ENCODE data around the gene RPUSD1.

DNA sequence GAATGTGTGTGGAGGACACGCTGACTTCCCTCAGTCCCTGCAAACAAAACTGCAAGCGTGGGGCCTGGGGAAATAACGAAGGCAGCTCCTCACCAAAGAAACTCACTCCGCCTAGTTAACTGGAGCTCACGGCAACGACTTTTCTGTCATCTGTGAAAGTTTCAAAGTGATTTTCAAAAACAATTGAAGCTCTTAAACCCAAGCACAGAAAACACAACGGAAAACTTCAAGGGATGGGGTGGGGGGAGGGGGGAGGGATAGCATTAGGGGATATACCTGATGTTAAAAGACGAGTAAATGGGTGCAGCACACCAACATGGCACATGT is 15.5 kb upstream of the RPUSD1 start:
- no peak for TF ChIP-seq EZH2 (IDR thresholded peaks at IDR 0.05; ENCODE audit: borderline replicate concordance, low read depth, low read length, poor library complexity, severe bottlenecking)
- TF ChIP-seq, protein P1, sequence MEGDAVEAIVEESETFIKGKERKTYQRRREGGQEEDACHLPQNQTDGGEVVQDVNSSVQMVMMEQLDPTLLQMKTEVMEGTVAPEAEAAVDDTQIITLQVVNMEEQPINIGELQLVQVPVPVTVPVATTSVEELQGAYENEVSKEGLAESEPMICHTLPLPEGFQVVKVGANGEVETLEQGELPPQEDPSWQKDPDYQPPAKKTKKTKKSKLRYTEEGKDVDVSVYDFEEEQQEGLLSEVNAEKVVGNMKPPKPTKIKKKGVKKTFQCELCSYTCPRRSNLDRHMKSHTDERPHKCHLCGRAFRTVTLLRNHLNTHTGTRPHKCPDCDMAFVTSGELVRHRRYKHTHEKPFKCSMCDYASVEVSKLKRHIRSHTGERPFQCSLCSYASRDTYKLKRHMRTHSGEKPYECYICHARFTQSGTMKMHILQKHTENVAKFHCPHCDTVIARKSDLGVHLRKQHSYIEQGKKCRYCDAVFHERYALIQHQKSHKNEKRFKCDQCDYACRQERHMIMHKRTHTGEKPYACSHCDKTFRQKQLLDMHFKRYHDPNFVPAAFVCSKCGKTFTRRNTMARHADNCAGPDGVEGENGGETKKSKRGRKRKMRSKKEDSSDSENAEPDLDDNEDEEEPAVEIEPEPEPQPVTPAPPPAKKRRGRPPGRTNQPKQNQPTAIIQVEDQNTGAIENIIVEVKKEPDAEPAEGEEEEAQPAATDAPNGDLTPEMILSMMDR (conservative IDR thresholded peaks at IDR 0.05; ENCODE audit: low read depth, low read length): no peak

Measured in A673 (cell line).